CD4-positive, alpha-beta T cell treated with Interleukin-12 subunit alpha and Interleukin-12 subunit beta, for 1 hour (primary cell): Measurements from ENCODE around the gene TMEM50A.
"Not testable (repeated sequence)": the region's sequence is repeated elsewhere in the genome, so short reads cannot be mapped to it uniquely, and the experiment has no call there.

Source experiments
- DNase-seq: peaks from one replicate; pipeline ENCODE4 v3.0.0-alpha.2; 2020

Gene TMEM50A

DNA sequence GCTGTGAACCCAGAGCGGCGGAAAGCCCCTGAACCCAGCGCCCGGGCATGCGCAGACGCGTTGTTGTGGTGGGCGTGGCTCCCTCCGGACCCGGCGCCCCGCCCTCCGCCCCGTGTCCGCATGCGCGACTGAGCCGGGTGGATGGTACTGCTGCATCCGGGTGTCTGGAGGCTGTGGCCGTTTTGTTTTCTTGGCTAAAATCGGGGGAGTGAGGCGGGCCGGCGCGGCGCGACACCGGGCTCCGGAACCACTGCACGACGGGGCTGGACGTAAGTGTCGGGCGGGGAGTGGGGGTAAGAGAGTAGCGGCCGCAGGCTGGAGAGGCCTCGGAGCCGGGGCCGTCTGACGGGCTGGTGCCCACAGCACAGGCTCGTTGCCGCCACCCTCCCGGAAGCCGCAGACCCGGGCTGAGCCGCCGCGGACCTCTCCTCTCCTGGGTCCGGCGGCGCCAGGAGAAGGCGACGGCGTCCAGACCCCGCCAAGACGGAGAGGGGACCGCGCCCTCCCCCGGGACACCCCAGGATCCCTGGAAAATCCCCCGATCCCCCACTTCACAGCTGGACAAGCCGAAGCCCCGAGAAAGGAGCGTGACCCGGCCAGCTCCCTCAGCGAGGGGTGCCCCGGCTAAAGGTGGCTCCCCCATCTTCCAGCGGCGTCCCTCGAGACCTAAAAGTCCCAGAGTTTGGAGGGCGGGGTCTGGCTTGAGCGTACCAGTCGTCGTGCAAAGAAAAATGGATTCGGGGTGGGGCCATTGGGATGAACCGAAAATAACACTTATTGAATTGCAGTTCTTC, at the start of gene TMEM50A:
TMEM50A (plus strand) TSS at position 147 of the 794 bp plus-strand sequence. CDS start 2,153 bp downstream, outside the sequence.
- peak; percentile 93 for DNase-seq

GRCh38 chr1:25288573-25289101, 49.5 kb upstream of the TMEM50A start:
- DNase-seq: not testable (repeated sequence)

DNA sequence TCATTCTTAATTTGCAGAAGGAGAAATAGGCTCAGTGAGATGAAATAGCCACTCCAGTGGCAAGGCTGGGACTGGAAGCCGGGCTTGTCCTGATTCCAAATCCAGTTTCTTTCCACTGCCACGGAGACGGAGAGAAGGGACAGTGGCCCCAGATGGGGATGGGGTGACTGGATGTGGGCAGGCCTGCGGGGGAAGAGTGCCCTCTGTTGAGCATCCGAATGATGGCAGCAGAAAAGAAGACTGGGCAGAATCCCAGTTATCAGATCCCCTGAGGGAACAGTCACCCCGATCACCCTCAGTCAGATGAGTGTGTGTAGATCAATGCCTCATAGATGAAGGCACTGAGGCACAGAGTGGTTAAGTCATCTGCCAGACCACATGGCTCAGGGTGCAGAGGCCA, 48.1 kb upstream of the TMEM50A start:
- DNase-seq: not testable (repeated sequence)

- not testable (repeated sequence) for DNase-seq
Observed at GRCh38 chr1:25293426-25293825, 44.7 kb upstream of the TMEM50A start.

DNA sequence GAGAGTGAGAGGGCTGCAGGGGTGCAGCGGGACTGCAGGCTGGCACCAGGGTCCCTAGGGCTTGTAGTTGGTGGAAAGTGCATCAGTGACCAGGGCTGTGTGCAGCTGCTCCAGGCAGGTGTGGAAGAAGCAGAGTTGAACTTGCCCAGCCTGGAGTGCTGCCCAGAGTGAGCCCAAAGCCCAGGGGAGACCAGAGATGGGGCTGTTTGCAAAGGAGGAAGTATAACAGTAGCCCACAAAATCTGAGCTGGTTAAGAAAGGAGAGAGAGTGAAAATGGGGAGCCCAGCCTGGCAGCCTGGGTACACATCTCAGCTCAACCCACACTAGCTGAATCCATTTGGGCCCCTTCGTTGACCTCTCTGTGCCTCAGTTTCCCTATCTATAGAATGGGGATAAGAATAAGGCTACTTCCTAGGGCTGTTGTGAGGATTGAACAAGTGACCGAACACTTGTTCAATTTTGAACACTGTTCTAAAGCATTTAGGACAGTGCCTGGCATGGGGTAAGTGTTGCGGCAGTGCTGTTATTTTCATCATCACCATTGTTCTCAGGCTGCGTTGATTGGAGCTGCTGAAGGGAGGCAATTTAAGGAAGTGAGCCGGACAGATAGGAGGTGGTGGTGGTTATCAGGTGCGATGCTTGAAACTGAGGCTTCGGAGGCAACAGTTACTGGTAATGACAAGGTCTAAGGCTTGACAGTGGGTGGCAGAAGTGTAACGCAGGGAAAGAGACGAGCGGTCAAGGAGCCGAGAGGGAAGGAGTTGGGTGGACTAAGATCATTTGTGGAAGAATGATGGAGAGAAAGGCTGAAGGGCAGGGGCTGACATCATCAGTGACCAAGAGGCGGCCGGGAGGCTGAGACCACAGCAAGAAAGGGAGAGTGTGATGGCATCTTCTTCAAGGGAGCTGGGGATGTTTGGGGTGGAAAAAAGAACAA, 43.0 kb upstream of the TMEM50A start:
- DNase-seq: not testable (repeated sequence)

- not testable (repeated sequence) for DNase-seq
Observed at GRCh38 chr1:25296501-25296900, 41.6 kb upstream of the TMEM50A start.

GRCh38 chr1:25300729-25301128, 37.4 kb upstream of the TMEM50A start:
- DNase-seq: not testable (repeated sequence)

GRCh38 chr1:25302330-25302729, 35.8 kb upstream of the TMEM50A start:
- DNase-seq: not testable (repeated sequence)

- DNase-seq: not testable (repeated sequence)
Observed at GRCh38 chr1:25304936-25305335, 33.2 kb upstream of the TMEM50A start.

DNA sequence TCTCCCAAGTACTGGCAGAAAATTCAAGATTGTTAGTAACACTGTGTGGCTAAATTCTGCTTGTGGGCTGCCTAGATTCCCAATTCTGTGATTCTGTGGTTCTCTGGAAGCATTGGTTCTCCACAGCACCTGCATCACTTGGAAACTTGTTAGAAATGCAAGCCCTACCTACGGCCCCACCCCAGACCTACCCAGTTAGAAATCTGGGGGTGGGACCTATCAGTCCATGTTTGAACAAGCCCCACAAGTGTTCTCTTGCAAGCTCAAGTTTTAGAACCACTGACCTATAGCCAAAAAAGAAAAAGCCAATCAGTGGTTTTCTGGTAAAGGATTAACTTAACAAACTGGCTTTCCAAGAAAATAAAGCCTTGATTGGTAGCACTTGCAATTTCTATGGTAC, 30.0 kb upstream of the TMEM50A start:
- DNase-seq: not testable (repeated sequence)

GRCh38 chr1:25309085-25309484, 29.0 kb upstream of the TMEM50A start:
- not testable (repeated sequence) for DNase-seq

DNA sequence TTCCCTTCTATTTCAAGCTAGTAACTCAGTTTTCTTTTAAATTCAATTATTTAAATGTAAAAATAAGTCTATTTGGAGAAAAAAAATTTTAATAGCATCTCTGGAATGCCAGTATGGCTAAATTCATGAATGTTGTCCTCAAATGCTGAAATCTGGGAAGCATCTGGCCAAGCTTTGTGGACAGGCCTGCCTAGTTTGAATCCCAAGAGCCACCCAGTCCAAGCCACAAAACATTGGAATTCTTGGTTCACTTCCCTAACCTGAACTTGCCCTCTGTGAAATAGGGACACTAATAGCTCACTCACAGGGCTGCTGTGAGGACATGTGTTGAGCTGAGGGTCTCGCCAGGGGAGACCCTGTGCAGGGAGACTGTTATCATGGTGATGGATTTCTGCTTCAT, 28.6 kb upstream of the TMEM50A start:
- DNase-seq: not testable (repeated sequence)

DNA sequence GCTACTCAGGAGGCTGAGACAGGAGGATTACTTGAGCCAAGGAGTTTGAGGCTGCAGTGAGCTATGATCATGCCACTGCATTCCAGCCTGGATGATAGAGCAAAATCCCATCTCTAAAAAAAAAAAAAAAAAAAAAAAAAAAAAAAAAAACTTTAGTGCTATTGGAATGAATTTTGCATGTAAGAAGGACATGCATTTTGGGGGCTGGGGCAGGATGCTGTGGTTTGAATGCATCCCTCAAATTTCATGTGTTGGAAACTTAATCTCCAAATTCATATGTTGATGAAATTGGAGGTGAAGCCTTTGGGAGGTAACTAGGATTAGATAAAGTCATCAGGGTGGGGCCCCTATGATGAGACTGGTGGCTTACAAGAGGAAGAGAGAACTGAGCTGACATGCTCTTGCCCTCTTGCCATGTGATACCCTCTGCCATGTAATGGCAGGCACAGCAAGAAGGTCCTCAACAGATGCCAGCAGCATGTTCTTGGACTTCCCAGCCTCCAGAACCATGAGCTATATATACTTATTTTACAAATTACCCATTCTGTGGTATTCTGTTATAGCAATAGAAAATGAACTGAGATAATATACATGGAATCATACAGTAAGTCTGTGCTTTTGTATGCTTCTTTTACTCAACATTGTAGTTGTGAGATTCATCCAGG, 25.2 kb upstream of the TMEM50A start:
- not testable (repeated sequence) for DNase-seq

DNA sequence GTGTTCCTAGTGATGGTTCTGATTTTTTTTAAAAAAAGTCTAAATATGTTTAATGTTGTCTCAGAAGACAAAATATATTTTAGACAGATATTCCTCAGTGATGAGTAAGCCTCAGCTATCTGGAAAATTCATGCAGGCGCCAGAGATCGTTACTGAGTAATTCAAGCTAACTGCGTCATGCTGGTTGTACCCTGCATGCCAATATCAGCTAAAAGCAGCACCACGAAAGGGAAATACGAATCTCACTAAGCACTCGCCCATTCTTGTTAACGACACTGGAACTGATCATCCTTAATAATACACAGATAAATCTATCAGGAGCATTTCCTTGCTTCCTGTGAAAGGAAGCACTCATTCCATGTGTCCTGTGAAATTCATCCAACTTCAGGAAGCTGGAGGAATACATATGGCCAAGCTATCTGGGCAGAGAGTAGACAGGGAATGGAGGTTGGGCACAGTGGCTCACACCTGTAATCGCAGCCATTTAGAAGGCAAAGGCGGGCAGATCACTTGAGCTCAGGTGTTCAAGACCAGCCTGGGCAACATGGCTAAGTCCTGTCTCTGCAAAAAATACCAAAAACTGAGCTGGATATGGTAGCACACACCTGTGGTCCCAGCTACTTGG, 17.7 kb upstream of the TMEM50A start:
- DNase-seq: not testable (repeated sequence)

GRCh38 chr1:25322127-25322526, 16.0 kb upstream of the TMEM50A start:
- not testable (repeated sequence) for DNase-seq

DNA sequence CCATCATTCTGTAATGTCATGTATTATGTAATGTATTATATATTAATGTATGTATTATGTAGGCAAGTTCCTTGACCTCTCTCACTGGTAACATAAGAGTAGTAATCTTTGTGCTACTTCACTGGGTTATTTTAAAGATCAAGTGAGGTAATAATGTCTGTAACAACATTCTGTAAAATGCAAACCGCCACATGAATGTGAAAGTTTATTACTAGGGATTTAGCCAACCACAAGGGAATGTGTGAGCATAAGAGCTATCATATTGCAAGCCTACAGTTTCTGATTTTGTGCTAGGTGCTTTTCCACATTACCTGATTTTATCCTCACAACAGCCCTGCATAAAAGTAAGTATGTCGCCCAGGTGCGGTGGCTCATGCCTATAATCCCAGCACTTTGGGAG, 13.7 kb upstream of the TMEM50A start:
- not testable (repeated sequence) for DNase-seq

DNA sequence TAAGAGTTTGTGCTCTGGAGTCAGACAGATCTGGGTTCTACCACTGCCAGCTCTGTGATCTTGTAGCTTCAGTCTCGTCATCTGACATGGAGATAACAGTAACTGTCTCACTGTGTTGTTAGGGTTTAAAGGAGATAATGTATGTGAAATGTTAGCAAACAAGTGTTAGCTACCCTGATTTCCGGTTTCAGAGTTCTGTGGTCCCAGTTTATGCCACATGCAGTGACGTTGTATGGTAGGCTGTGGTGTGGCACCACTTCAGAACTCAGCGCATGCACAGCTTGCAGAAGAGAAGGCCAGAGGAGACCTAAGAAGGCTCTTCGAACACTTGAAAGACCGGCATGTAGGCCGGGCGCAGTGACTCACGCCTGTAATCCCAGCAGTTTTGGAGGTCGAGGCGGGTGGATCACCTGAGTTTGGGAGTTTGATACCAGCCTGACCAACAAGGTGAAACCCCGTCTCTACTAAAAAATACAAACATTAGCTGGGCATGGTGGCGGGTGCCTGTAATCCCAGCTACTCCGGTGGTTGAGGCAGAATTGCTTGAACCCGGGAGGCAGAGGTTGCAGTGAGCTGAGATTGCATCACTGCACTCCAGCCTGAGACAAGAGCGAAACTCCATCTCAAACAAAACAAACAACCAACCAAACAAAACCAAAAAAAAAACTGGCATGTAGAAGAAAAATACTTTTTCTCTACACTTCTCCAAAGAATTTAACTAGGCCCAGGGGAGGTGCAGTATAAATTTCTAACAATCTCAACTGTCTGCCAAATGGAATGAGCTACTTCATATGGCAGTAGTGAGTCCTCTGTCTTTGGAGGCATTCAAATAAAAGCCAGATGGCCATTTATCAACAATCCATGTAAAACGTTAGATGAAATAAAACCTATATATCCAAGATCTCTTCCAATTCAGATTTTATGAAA, 10.0 kb upstream of the TMEM50A start:
- not testable (repeated sequence) for DNase-seq

DNA sequence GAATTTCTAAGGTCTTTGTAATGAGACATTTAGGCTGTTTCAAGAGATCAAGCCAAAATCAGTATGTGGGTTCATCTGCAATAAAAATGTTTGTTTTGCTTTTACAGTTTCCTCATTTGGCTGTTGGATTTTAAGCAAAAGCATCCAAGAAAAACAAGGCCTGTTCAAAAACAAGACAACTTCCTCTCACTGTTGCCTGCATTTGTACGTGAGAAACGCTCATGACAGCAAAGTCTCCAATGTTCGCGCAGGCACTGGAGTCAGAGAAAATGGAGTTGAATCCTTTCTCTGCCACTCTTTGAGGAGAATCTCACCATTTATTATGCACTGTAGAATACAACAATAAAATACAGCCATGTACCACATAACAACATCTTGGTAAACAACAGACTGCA, 9.3 kb upstream of the TMEM50A start:
- DNase-seq: not testable (repeated sequence)

DNA sequence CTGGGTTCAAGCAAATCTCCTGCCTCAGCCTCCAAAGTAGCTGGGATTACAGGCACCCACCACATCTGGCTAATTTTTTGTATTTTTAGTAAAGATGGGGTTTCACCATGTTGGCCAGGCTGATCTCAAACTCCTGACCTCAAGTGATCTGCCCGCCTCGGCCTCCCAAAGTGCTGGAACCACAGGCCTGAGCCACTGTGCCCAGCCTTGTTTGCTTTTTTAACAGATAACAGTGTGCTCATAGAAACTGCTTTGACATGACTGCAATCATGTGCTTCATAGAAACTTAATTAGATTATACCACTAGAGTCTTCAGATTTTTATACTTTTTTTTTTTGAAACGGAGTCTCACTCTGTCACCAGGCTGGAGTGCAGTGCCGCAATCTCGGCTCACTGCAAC, 8.8 kb upstream of the TMEM50A start:
- not testable (repeated sequence) for DNase-seq

- DNase-seq: peak; percentile 24
Observed at GRCh38 chr1:25329950-25330349, 8.2 kb upstream of the TMEM50A start.

DNA sequence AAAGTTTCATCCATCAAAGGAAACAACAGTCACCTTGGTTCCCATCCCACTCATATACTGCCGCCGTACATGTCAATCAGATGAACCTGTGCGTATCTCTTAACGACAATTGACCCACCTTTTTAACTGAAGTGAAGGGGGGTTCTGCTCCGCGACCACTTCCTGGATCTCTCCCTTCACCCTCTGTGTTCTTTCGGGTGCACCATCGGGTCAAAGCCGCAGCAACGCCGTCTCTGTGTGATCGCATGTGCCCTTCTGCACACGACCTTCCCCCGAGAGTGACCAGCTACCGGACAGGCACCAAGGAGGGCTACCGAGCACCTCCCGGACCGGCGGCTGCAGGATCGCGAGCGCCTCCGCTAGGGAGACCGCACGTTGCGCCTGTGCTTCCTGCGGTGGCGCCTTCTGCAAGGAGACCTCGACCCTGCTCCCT, 1.2 kb upstream of the TMEM50A start:
- peak; percentile 32 for DNase-seq
